ENCODE measurements around the gene ENPP7.

- TF ChIP-seq CTCF (IDR thresholded peaks at IDR 0.05): no peak
- no peak for TF ChIP-seq POLR2A (IDR thresholded peaks at IDR 0.05)
Measured at GRCh38 chr17:79754370-79754769, 23.6 kb downstream of the ENPP7 start.
